Kidney (tissue), 14 donors: Measurements from ENCODE around the gene CALY. TPM values are rescaled to one million over a fixed set of nuclear protein-coding genes. Genes with fewer than 3 reads are reported as not detected.

ENCODE experiments used
- DNase-seq, 5 donors: peaks; one replicate each; pipeline ENCODE4 v3.0.0-alpha.2; 2013 to 2020
- FAIRE-seq: peaks from 2 replicates; lab custom pipeline; 2012; peaks lifted over from hg19 to GRCh38; lab: Jason Lieb, UNC
- H3K27ac ChIP-seq, 2 donors: one replicate each; pipeline ENCODE4 v1.7.0; 2013; ENCODE audit warnings: low read depth in 2 of 2, low read length in 2 of 2, inconsistent platforms in 1 of 2
- H3K27me3 ChIP-seq: one replicate; pipeline ENCODE4 v1.7.1; 2013; ENCODE audit warnings: low read length, inconsistent platforms; ENCODE audit not compliant: control insufficient read depth, insufficient read depth
- H3K36me3 ChIP-seq, 3 donors: one replicate each; pipeline versions ENCODE4 v1.7.0 to v1.7.1; 2013; ENCODE audit warnings: low read length in 3 of 3, control low read depth in 1 of 3, inconsistent platforms in 1 of 3; ENCODE audit not compliant: insufficient read depth in 3 of 3, control insufficient read depth in 2 of 3
- H3K4me1 ChIP-seq, 3 donors: one replicate each; pipeline versions ENCODE4 v1.7.0 to v1.7.1; 2013; ENCODE audit warnings: low read length in 3 of 3, inconsistent platforms in 1 of 3, low read depth in 1 of 3; ENCODE audit not compliant: control insufficient read depth in 2 of 3, insufficient read depth in 2 of 3
- H3K4me3 ChIP-seq, 3 donors: one replicate each; pipeline versions ENCODE4 v1.7.0 to v1.8.1; 2013; ENCODE audit warnings: low read length in 3 of 3, control low read depth in 1 of 3, inconsistent platforms in 1 of 3
- H3K9ac ChIP-seq, 3 donors: one replicate each; pipeline versions ENCODE4 v1.7.0 to v1.7.1; 2013; ENCODE audit warnings: low read length in 3 of 3, control low read depth in 1 of 3, inconsistent platforms in 1 of 3
- H3K9me3 ChIP-seq, 3 donors: one replicate each; pipeline versions ENCODE4 v1.7.0 to v1.7.1; 2013; ENCODE audit warnings: low read length in 3 of 3, control low read depth in 1 of 3, inconsistent platforms in 1 of 3; ENCODE audit not compliant: control insufficient read depth in 2 of 3, insufficient read depth in 1 of 3
- intact Hi-C: fragments of 100-400 bp; cut with DNase I; formaldehyde crosslinking; loops from one replicate; pipeline ENCODE4 v1.11.1; 2022
- polyA plus RNA-seq: library from polyadenylated mRNA; stranded (reverse); fragments of 350-450 nt; fragmentation: Illumina TruSeq; extraction: RNeasy Lipid Tissue Mini Kit (QIAGEN cat#74804); gene quantifications from one replicate; pipeline ENCODE4 v1.2.3, GENCODE V29; 2014; ENCODE audit warnings: low read depth, low replicate concordance; ENCODE audit not compliant: insufficient read depth
- total RNA-seq: library from RNA; stranded (reverse); fragmentation: NEBNext Ultra II Directional; extraction: Animal tissue kit (Norgen Biotek cat#: 25700); gene quantifications from one replicate; pipeline ENCODE4 v1.2.1, GENCODE V29; 2021
- TF ChIP-seq, protein P1 (sequence below): IDR thresholded peaks from 3 replicates; pipeline ENCODE4 v1.5.1; 2012; ENCODE audit warnings: mild to moderate bottlenecking, moderate library complexity, borderline replicate concordance; ENCODE audit not compliant: insufficient read depth; ENCODE audit errors: extremely low read depth
- donor health status: control.
- donor health status: control.
- donor health status: control.
- donor health status: control.
- donor health status: control.
- donor health status: DM: yes; HTN: yes; CAD: no.
- donor health status: Normal renal cell carcinoma (clear cell type).

CALY gene
- total and polyA plus RNA-seq, 2 donors from 2014 or later: 0.41 to 0.54 TPM

DNA sequence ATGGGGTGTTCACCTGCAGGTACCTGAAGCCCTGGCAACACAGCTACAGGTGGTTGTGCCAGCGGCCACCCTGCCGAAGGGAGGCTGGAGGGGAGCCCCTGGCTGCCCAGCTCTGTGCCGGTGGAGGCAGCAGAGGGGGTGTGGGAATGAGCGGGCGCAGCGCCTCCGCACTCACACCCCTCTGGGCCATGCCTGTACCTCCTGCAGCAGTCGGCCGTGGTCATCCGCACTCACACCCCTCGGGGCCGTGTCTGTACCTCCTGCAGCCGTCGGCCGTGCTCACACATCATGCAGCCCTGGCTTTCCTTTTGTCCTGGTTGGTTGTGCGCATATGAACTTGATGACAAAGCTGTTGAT, 26.3 kb downstream of the CALY start:
- Histone ChIP-seq H3K36me3 (peaks cover 0 to 16% (median 2%) of the 10 kb centered on the region in 3 donors), H3K9me3 (no peaks in the 10 kb centered on the region), H3K9ac (no peak overlapping the region), H3K27me3 (no peaks in the 10 kb centered on the region), H3K4me1 (peaks cover 3 to 27% (median 14%) of the 10 kb centered on the region in 3 donors), H3K27ac (no peak overlapping the region), H3K4me3 (no peak overlapping the region)
- TF ChIP-seq, protein P1, sequence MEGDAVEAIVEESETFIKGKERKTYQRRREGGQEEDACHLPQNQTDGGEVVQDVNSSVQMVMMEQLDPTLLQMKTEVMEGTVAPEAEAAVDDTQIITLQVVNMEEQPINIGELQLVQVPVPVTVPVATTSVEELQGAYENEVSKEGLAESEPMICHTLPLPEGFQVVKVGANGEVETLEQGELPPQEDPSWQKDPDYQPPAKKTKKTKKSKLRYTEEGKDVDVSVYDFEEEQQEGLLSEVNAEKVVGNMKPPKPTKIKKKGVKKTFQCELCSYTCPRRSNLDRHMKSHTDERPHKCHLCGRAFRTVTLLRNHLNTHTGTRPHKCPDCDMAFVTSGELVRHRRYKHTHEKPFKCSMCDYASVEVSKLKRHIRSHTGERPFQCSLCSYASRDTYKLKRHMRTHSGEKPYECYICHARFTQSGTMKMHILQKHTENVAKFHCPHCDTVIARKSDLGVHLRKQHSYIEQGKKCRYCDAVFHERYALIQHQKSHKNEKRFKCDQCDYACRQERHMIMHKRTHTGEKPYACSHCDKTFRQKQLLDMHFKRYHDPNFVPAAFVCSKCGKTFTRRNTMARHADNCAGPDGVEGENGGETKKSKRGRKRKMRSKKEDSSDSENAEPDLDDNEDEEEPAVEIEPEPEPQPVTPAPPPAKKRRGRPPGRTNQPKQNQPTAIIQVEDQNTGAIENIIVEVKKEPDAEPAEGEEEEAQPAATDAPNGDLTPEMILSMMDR: no peak
- DNase-seq (peak in 2 of 5 donors; percentile 66 to 77), FAIRE-seq (no peak)
- intact Hi-C loops: no loop called here

DNA sequence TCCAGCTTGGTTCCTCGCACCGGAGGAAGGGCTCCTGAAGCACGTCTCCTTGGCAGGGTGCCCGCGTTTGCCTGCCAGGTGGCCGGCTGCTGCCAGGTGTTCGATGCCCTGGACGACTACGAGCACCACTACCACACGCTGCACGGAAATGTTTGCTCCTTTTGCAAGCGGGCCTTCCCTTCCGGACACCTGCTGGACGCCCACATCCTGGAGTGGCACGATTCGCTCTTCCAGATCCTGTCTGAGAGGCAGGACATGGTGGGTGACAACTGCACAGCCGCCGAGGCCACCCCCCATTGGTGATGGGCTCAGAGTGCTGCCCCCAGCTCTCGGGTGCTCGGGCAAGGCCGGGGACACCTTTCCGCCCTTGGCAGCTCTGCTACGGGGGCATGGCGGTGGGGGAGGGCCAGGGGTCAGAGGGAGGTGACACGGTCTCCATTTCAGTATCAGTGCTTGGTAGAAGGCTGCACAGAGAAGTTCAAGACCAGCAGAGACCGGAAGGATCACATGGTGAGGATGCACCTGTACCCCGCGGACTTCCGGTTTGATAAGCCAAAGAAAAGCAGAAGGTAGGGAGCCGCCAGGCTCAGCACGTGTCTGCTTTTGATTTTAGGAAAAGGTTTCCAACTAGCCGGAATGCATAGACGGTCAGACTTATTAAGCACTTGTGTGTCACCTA, 26.8 kb downstream of the CALY start:
- FAIRE-seq (no peak), DNase-seq (peak in 3 of 5 donors; percentile 28 to 88 (median 85))
- Histone ChIP-seq H3K27me3 (no peaks in the 10 kb centered on the region), H3K4me1 (peaks cover 3 to 27% (median 14%) of the 10 kb centered on the region in 3 donors), H3K4me3 (peak overlapping the region in 2 of 3 donors; percentile 12 to 95), H3K9me3 (no peaks in the 10 kb centered on the region), H3K27ac (peak overlapping the region in 1 of 2 donors; percentile 9), H3K9ac (no peak overlapping the region), H3K36me3 (peaks cover 0 to 16% (median 2%) of the 10 kb centered on the region in 3 donors)
- intact Hi-C loops: no loop called here
- TF ChIP-seq, protein P1: no peak

DNA sequence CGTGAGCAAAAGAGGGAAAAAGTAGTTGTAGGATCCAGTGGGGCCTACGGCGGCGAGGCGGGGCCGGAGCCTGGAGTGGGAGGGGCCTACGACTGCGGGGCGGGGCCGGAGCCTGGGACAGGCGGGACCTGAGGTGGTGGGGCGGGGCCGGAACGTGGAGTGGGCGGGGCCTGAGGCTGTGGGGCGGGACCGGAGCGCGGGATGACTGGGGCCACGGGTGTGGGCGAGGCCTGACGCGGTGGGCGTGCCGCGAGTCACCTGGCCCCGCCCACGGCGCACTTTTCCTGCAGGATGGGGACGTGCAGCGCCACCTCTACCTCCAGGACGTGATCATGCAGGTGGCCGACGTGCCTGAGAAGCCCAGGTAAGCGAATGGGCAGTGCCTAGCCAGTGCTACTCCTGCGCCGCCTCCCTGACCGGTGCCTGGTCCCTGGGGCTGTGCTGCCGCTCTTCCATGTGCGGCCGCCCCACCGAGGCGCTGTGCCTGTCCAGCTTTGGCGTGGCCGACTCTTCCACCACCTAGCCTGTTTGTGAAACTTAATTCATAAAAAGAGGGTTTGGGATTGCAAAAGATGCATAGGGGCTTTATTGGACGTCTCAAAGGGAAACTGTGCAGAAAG, 27.5 kb downstream of the CALY start:
- peak overlapping the region; percentile 90 to 97 for H3K27ac ChIP-seq
- H3K4me3 ChIP-seq: peak overlapping the region; percentile 89 to 95 (median 90)
- H3K9me3 ChIP-seq: no peaks in the 10 kb centered on the region
- peaks cover 0 to 16% (median 2%) of the 10 kb centered on the region in 3 donors for H3K36me3 ChIP-seq
- no peaks in the 10 kb centered on the region for H3K27me3 ChIP-seq
- intact Hi-C loops: no loop called here
- H3K9ac ChIP-seq: peak overlapping the region in 2 of 3 donors; percentile 49 to 68
- TF ChIP-seq, protein P1: no peak
- H3K4me1 ChIP-seq: peaks cover 3 to 27% (median 14%) of the 10 kb centered on the region in 3 donors
- FAIRE-seq: no peak
- peak; percentile 89 to 98 (median 94) for DNase-seq
